Activated CD8-positive, alpha-beta T cell treated with anti-CD3 and anti-CD28 coated beads for 36 hours (primary cell): Measurements from ENCODE around the gene ABCA7. TPM values are rescaled to one million over a fixed set of nuclear protein-coding genes. Genes with fewer than 3 reads are reported as not detected.

Source experiments
- ATAC-seq: fragments of 200-7000 bp; cut with Tn5 transposase; one replicate; pipeline ENCODE4 v1.10.0; 2021; ENCODE audit warnings: mild to moderate bottlenecking, moderate library complexity
- CTCF ChIA-PET: fragments of 350-600 bp; sonication (Branson Sonifier 250); formaldehyde crosslinking; loops from one replicate; lab custom pipeline; 2021; ENCODE audit warnings: antibody characterized with exemption; lab: Charles Lee
- POLR2A ChIA-PET: fragments of 350-600 bp; sonication (Branson Sonifier 250); formaldehyde crosslinking; loops from one replicate; lab custom pipeline; 2021; ENCODE audit warnings: antibody characterized with exemption; lab: Charles Lee
- DNase-seq: peaks from one replicate; pipeline ENCODE4 v3.0.0-alpha.2; 2020
- H3K27ac Mint-ChIP-seq: one replicate; pipeline ENCODE4 v1.8.0; 2021; ENCODE audit warnings: mild to moderate bottlenecking, mixed read lengths
- H3K27me3 Mint-ChIP-seq: one replicate; pipeline ENCODE4 v1.8.0; 2021; ENCODE audit warnings: mixed read lengths
- H3K36me3 Mint-ChIP-seq: one replicate; pipeline ENCODE4 v1.8.0; 2021; ENCODE audit warnings: low read depth, mixed read lengths
- H3K4me1 Mint-ChIP-seq: one replicate; pipeline ENCODE4 v1.8.0; 2021; ENCODE audit warnings: low read depth, mixed read lengths
- H3K4me3 Mint-ChIP-seq: one replicate; pipeline ENCODE4 v1.8.0; 2021; ENCODE audit warnings: mild to moderate bottlenecking, moderate library complexity, mixed read lengths
- H3K9me3 Mint-ChIP-seq: one replicate; pipeline ENCODE4 v1.8.0; 2021; ENCODE audit warnings: mixed read lengths
- CTCF ChIP-seq: fragments of 200-600 bp; IDR thresholded peaks from one replicate; pipeline ENCODE4 v1.8.0; 2022; ENCODE audit warnings: antibody characterized with exemption, mild to moderate bottlenecking
- intact Hi-C: fragments of 100-400 bp; cut with micrococcal nuclease; formaldehyde crosslinking; loops from one replicate; pipeline ENCODE4 v1.10.0; 2022
- total RNA-seq, 2 experiments: library from RNA; stranded (reverse); gene quantifications; one replicate each; pipeline ENCODE4 v1.2.3, GENCODE V29; 2021

The ABCA7 gene
- total RNA-seq, 2 experiments from 2014 or later, result 14.0 to 14.6 TPM

DNA sequence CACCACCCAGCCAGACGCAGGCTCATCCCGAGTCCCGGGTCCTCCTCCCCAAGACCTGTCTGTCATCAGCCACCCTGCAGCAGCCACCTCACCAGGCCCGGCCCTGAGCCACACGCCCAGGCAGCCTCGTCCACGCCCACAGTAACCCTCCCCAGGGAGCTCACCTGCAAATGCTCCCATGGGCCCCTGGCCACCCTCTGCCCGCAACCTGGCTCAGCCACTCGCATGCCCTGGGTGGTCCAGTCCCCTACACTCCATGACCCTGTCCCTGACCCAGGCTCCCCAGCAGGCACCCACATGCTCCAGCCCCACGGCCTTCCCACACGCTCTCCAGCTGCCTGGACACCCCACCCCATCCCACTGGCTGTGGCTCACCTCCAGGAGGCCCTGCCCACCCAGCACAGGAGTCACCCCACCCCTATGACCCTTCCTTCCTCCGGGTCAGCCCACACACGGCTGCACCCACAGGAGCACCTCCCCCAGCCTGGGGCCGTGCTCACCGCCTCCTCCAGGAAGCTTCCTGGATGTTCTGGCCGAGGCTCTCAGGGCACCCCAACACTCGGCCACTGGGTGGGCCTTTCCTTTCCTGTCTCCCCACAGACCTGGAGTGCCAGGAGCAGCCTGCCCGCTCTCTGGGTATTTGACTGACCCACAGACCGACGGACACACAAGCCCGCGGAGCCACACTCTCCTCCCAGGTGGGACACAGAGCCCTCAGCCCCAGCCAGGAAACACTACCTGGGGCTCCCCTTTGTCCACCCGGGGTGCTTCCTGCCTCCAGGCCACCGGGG lies 22.6 kb upstream of the ABCA7 start:
- ATAC-seq (no peak), DNase-seq (no peak)
- Mint-ChIP-seq H3K27ac (peak overlapping the region; percentile 62), H3K36me3 (peaks cover 16% of the 10 kb centered on the region), H3K4me1 (peaks cover 36% of the 10 kb centered on the region), H3K27me3 (no peaks in the 10 kb centered on the region), H3K9me3 (no peaks in the 10 kb centered on the region), H3K4me3 (peak overlapping the region; percentile 24)
- no peak for TF ChIP-seq CTCF
- CTCF ChIA-PET, result interaction anchor here (0.9 kb wide), 1 partner anchor 15 kb away, joined by 3 read pairs; no protein-coding TSS in a partner anchor
- intact Hi-C loops, result no loop called here
- POLR2A ChIA-PET, result interaction anchor here (0.7 to 3.0 kb wide), 6 partner anchors 10 to 233 kb away, joined by 3 to 13 read pairs (median 4); no protein-coding TSS in a partner anchor

DNA sequence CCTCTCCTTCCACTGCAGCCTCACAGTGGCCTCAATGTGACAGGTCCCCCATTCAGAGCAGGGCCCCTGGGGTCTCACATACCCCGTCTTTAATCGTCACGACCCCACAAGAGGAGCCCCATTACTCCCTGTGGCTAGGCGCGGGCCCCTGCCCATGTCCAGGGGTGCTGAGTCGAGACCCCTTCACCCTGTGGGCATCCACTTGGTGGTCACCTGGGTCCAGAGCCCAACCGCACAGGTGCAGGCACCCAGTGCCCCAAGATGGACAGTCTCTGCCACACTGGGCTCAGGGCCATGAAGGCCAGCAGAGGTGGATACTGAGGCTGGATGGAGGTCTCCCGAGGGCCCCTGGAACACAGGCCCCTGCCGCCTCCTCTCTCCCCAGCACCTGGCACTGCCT lies 22.0 kb upstream of the ABCA7 start:
- Mint-ChIP-seq H3K36me3 (peaks cover 16% of the 10 kb centered on the region), H3K27me3 (no peaks in the 10 kb centered on the region), H3K4me1 (peaks cover 36% of the 10 kb centered on the region), H3K4me3 (peak overlapping the region; percentile 24), H3K9me3 (no peaks in the 10 kb centered on the region), H3K27ac (peak overlapping the region; percentile 62)
- ChIA-PET POLR2A (interaction anchor here (2.7 kb wide), 1 partner anchor 34 kb away, joined by 10 read pairs; the partner anchor contains the start of gene WDR18), CTCF (no interaction called here)
- no peak for ATAC-seq
- DNase-seq, result no peak
- TF ChIP-seq CTCF, result no peak
- intact Hi-C loops, result no loop called here

- ChIA-PET POLR2A (interaction anchor here (1.0 to 2.7 kb wide), 4 partner anchors 14 to 69 kb away, joined by 3 to 10 read pairs (median 4); partner anchors contain the start of gene WDR18), CTCF (interaction anchor here (1.4 kb wide), 1 partner anchor 34 kb away, joined by 4 read pairs; the partner anchor contains the start of gene WDR18)
- H3K4me3 Mint-ChIP-seq, result peak overlapping the region; percentile 96
- TF ChIP-seq CTCF, result no peak
- H3K27ac Mint-ChIP-seq, result no peak overlapping the region
- H3K9me3 Mint-ChIP-seq, result no peaks in the 10 kb centered on the region
- no peak for ATAC-seq
- no peaks in the 10 kb centered on the region for H3K27me3 Mint-ChIP-seq
- peaks cover 36% of the 10 kb centered on the region for H3K4me1 Mint-ChIP-seq
- no peak for DNase-seq
- intact Hi-C loops, result no loop called here
- peaks cover 16% of the 10 kb centered on the region for H3K36me3 Mint-ChIP-seq
These were observed 21.5 kb upstream of the ABCA7 start for GRCh38 chr19:1018393-1018792.

- intact Hi-C loops, result no loop called here
- no peaks in the 10 kb centered on the region for H3K9me3 Mint-ChIP-seq
- no peak for TF ChIP-seq CTCF
- peak overlapping the region; percentile 96 for H3K4me3 Mint-ChIP-seq
- POLR2A ChIA-PET, result interaction anchor here (0.7 to 3.1 kb wide), 8 partner anchors 10 to 220 kb away, joined by 3 to 17 read pairs (median 3); partner anchors contain the start of gene WDR18
- ATAC-seq (no peak), DNase-seq (no peak)
- peak overlapping the region; percentile 55 for H3K27ac Mint-ChIP-seq
- no peaks in the 10 kb centered on the region for H3K27me3 Mint-ChIP-seq
- H3K4me1 Mint-ChIP-seq, result peaks cover 36% of the 10 kb centered on the region
- peaks cover 16% of the 10 kb centered on the region for H3K36me3 Mint-ChIP-seq
- CTCF ChIA-PET, result interaction anchor here (0.6 to 1.4 kb wide), 3 partner anchors 9 to 225 kb away, joined by 3 to 4 read pairs (median 4); partner anchors contain the start of gene WDR18
These were observed 20.8 kb upstream of the ABCA7 start for GRCh38 chr19:1018932-1019615.
